ENCODE results near the gene EOMES. TPM values are rescaled to one million over a fixed set of nuclear protein-coding genes. Genes with fewer than 3 reads are reported as not detected.

EOMES gene
- total RNA-seq, 1 donor from 2014 or later: not detected

DNA sequence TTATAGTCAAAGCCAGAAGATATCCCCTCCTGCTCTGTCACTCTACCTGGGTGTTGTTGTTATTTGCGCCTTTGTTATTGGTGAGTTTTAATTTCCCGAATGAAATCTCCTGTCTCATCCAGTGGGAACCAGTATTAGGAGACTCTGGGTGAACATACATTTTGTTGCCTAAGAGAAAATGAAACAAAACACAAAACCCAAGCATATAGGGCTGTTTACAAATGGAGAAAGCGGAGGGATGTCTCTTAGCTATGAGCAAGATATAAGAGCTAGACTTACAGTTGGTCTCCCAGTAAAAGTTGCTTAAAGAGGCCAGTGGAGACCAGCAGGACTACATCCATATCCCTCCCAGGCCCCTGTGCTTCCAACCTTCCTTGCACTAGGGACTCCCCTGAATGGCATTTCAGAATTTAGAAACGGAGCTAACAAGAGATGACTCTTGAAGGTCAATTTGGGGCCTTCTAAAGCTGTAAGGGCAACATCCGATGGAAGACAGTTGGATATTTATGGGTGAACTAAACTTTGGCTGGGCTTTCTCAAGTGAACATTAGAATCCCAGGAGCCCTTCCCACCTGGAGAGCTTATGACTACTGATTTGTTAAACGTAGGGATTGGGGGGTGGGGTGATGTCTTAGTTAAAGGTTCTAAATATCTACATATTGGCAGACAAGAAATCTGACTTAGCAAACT is 2.7 kb downstream of the EOMES start:
- Mint-ChIP-seq H3K9me3 (ENCODE audit: unreplicated experiment) (peaks cover 17% of the 10 kb centered on the region), H3K4me3 (ENCODE audit: unreplicated experiment) (no peak overlapping the region), H3K36me3 (ENCODE audit: low read depth, unreplicated experiment) (no peaks in the 10 kb centered on the region), H3K27me3 (ENCODE audit: low read depth, unreplicated experiment) (peaks cover 89% of the 10 kb centered on the region), H3K27ac (ENCODE audit: unreplicated experiment) (no peak overlapping the region), H3K4me1 (ENCODE audit: low read depth, unreplicated experiment) (peaks cover 3% of the 10 kb centered on the region)
- Histone ChIP-seq H3K4me3 (ENCODE audit: insufficient read depth, low read depth, low read length) (no peak overlapping the region), H3K27me3 (ENCODE audit: insufficient read depth, low read length) (peaks cover 94% of the 10 kb centered on the region), H3K4me1 (ENCODE audit: insufficient read depth, low read length) (peaks cover 17% of the 10 kb centered on the region), H3K36me3 (ENCODE audit: insufficient read depth, low read length) (no peaks in the 10 kb centered on the region), H2AFZ (ENCODE audit: low read depth, low read length) (no peak overlapping the region), H3K4me2 (ENCODE audit: low read length) (no peak overlapping the region), H4K20me1 (ENCODE audit: insufficient read depth, low read length) (peaks cover 10% of the 10 kb centered on the region), H3K9ac (ENCODE audit: low read length) (no peak overlapping the region), H3K9me3 (ENCODE audit: insufficient read depth, low read depth, low read length) (no peaks in the 10 kb centered on the region), H3K27ac (ENCODE audit: low read depth, low read length) (no peak overlapping the region), H3K79me2 (ENCODE audit: insufficient read depth, low read length) (no peaks in the 10 kb centered on the region)
- TF ChIP-seq CTCF (IDR thresholded peaks at IDR 0.05; ENCODE audit: insufficient read depth, low read depth, low read length): no peak
- no peak for TF ChIP-seq EZH2 (IDR thresholded peaks at IDR 0.05; ENCODE audit: insufficient read depth, low read length)
- no peak for DNase-seq (ENCODE audit: low read depth)
- FAIRE-seq: no peak

DNA sequence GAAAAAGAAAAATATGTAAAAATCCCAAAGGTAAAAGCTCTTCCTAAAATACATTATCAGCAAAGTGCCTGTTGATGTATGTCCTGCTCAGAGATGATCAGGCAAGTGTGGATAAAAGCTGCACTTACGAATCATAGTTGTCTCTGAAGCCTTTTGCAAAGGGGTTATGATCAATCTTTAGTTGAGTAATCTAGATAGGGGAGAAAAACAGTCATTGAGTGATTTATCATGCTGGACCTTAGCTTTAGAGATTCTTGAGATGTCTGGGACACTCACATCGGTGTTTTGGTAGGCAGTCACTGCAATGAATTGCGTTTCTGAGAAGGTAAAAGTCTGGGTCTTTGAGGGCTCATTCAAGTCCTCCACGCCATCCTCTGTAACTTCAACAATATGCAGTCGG is 3.7 kb downstream of the EOMES start:
- Mint-ChIP-seq H3K27me3 (ENCODE audit: low read depth, unreplicated experiment) (peaks cover 89% of the 10 kb centered on the region), H3K4me3 (ENCODE audit: unreplicated experiment) (no peak overlapping the region), H3K4me1 (ENCODE audit: low read depth, unreplicated experiment) (peaks cover 3% of the 10 kb centered on the region), H3K9me3 (ENCODE audit: unreplicated experiment) (peaks cover 9% of the 10 kb centered on the region), H3K27ac (ENCODE audit: unreplicated experiment) (no peak overlapping the region), H3K36me3 (ENCODE audit: low read depth, unreplicated experiment) (no peaks in the 10 kb centered on the region)
- DNase-seq (ENCODE audit: low read depth): no peak
- FAIRE-seq: no peak
- H3K27ac ChIP-seq (ENCODE audit: low read depth, low read length): no peak overlapping the region
- H4K20me1 ChIP-seq (ENCODE audit: insufficient read depth, low read length): peaks cover 9% of the 10 kb centered on the region
- peaks cover 94% of the 10 kb centered on the region for H3K27me3 ChIP-seq (ENCODE audit: insufficient read depth, low read length)
- H3K36me3 ChIP-seq (ENCODE audit: insufficient read depth, low read length): no peaks in the 10 kb centered on the region
- no peak overlapping the region for H2AFZ ChIP-seq (ENCODE audit: low read depth, low read length)
- peaks cover 18% of the 10 kb centered on the region for H3K4me1 ChIP-seq (ENCODE audit: insufficient read depth, low read length)
- no peak overlapping the region for H3K9ac ChIP-seq (ENCODE audit: low read length)
- no peak overlapping the region for H3K4me2 ChIP-seq (ENCODE audit: low read length)
- no peaks in the 10 kb centered on the region for H3K9me3 ChIP-seq (ENCODE audit: insufficient read depth, low read depth, low read length)
- H3K79me2 ChIP-seq (ENCODE audit: insufficient read depth, low read length): no peaks in the 10 kb centered on the region
- no peak overlapping the region for H3K4me3 ChIP-seq (ENCODE audit: insufficient read depth, low read depth, low read length)
- no peak for TF ChIP-seq EZH2 (IDR thresholded peaks at IDR 0.05; ENCODE audit: insufficient read depth, low read length)
- no peak for TF ChIP-seq CTCF (IDR thresholded peaks at IDR 0.05; ENCODE audit: insufficient read depth, low read depth, low read length)

DNA sequence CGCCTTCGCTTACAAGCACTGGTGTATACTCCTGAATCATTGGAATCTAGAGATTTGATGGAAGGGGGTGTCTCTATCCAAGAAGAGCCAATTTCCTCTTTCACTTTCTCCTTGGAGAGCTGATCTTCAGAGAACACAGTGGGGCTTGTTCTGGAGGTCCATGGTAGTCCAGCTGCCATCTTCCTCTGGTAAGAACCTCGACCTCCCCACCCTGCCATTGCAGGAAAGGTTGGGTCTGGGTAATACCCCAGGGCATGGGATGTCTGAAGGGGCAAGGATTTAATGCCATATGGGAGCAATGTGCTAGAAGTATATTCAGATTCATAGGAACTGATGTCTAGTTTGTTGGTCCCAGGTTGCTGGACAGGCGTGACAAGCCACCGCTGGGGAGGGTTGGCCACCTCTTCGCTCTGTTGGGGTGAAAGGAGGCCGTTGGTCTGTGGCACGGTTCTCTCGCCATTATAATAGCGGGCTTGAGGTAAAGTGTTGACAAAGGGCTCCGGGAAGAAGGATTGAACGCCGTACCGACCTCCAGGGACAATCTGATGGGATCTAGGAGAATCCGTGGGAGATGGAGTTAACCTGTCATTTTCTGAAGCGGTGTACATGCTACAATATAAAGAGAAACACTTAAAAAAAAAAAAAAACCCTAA is 4.8 kb downstream of the EOMES start:
- Mint-ChIP-seq H3K4me1 (ENCODE audit: low read depth, unreplicated experiment) (peaks cover 8% of the 10 kb centered on the region), H3K27ac (ENCODE audit: unreplicated experiment) (no peak overlapping the region)

More for the DNA sequence above, 4.8 kb downstream of the EOMES start:
- Mint-ChIP-seq H3K4me3 (ENCODE audit: unreplicated experiment) (no peak overlapping the region), H3K9me3 (ENCODE audit: unreplicated experiment) (peaks cover 3% of the 10 kb centered on the region), H3K27me3 (ENCODE audit: low read depth, unreplicated experiment) (peaks cover 88% of the 10 kb centered on the region), H3K36me3 (ENCODE audit: low read depth, unreplicated experiment) (no peaks in the 10 kb centered on the region)
- no peak for FAIRE-seq
- Histone ChIP-seq H3K4me1 (ENCODE audit: insufficient read depth, low read length) (peaks cover 23% of the 10 kb centered on the region), H3K27ac (ENCODE audit: low read depth, low read length) (no peak overlapping the region), H3K4me2 (ENCODE audit: low read length) (no peak overlapping the region), H2AFZ (ENCODE audit: low read depth, low read length) (no peak overlapping the region), H3K27me3 (ENCODE audit: insufficient read depth, low read length) (peaks cover 92% of the 10 kb centered on the region), H3K79me2 (ENCODE audit: insufficient read depth, low read length) (no peaks in the 10 kb centered on the region), H3K4me3 (ENCODE audit: insufficient read depth, low read depth, low read length) (no peak overlapping the region), H4K20me1 (ENCODE audit: insufficient read depth, low read length) (no peaks in the 10 kb centered on the region), H3K36me3 (ENCODE audit: insufficient read depth, low read length) (no peaks in the 10 kb centered on the region), H3K9ac (ENCODE audit: low read length) (no peak overlapping the region), H3K9me3 (ENCODE audit: insufficient read depth, low read depth, low read length) (no peaks in the 10 kb centered on the region)
- DNase-seq (ENCODE audit: low read depth): no peak
- TF ChIP-seq CTCF (IDR thresholded peaks at IDR 0.05; ENCODE audit: insufficient read depth, low read depth, low read length): no peak
- TF ChIP-seq EZH2 (IDR thresholded peaks at IDR 0.05; ENCODE audit: insufficient read depth, low read length): no peak
